Nephron (organoid): ENCODE measurements around the gene TMEM81.

Experiments used
- H3K27ac Mint-ChIP-seq, 3 experiments: 2 replicates each; pipeline ENCODE4 v1.8.0; 2020; ENCODE audit warnings: mixed read lengths in 3 of 3, mild to moderate bottlenecking in 2 of 3, moderate library complexity in 1 of 3
- H3K27me3 Mint-ChIP-seq: 2 replicates; pipeline ENCODE4 v1.8.0; 2021; ENCODE audit warnings: low read depth, mild to moderate bottlenecking, moderate library complexity, mixed read lengths
- H3K36me3 Mint-ChIP-seq: 2 replicates; pipeline ENCODE4 v1.8.0; 2020; ENCODE audit warnings: low read depth, mixed read lengths
- H3K4me1 Mint-ChIP-seq: 2 replicates; pipeline ENCODE4 v1.8.0; 2020; ENCODE audit warnings: mixed read lengths
- H3K4me3 Mint-ChIP-seq, 3 experiments: 2 replicates each; pipeline ENCODE4 v1.8.0; 2020; ENCODE audit warnings: mild to moderate bottlenecking in 3 of 3, mixed read lengths in 3 of 3, moderate library complexity in 2 of 3
- H3K9me3 Mint-ChIP-seq: 2 replicates; pipeline ENCODE4 v1.8.0; 2020; ENCODE audit warnings: mixed read lengths
- CTCF ChIP-seq, 3 experiments: fragments of 200-600 bp; sonication (generic); IDR thresholded peaks; one replicate each; pipeline ENCODE4 v1.5.0; 2021; ENCODE audit warnings: antibody characterized with exemption in 3 of 3; ENCODE audit not compliant: unreplicated experiment in 3 of 3

The TMEM81 gene

GRCh38 chr1:205109269-205109668, 25.0 kb upstream of the TMEM81 start:
- no peak for TF ChIP-seq CTCF (IDR thresholded peaks at IDR 0.05; ENCODE audit: unreplicated experiment in 3 of 3)
- no peaks in the 10 kb centered on the region for H3K27me3 Mint-ChIP-seq
- H3K4me1 Mint-ChIP-seq = peaks cover 5% of the 10 kb centered on the region
- H3K9me3 Mint-ChIP-seq = no peaks in the 10 kb centered on the region
- H3K36me3 Mint-ChIP-seq = peaks cover 39% of the 10 kb centered on the region
- H3K27ac Mint-ChIP-seq = no peak overlapping the region
- no peak overlapping the region for H3K4me3 Mint-ChIP-seq

- Mint-ChIP-seq H3K4me1 (peaks cover 5% of the 10 kb centered on the region), H3K4me3 (no peak overlapping the region), H3K9me3 (no peaks in the 10 kb centered on the region), H3K36me3 (peaks cover 47% of the 10 kb centered on the region), H3K27ac (no peak overlapping the region), H3K27me3 (no peaks in the 10 kb centered on the region)
- TF ChIP-seq CTCF (IDR thresholded peaks at IDR 0.05; ENCODE audit: unreplicated experiment in 3 of 3) = no peak
Observed at GRCh38 chr1:205108464-205108863, 24.2 kb upstream of the TMEM81 start.

- Mint-ChIP-seq H3K27me3 (no peaks in the 10 kb centered on the region), H3K4me1 (peaks cover 5% of the 10 kb centered on the region), H3K27ac (no peak overlapping the region), H3K9me3 (no peaks in the 10 kb centered on the region), H3K4me3 (no peak overlapping the region), H3K36me3 (peaks cover 49% of the 10 kb centered on the region)
- TF ChIP-seq CTCF (IDR thresholded peaks at IDR 0.05; ENCODE audit: unreplicated experiment in 3 of 3) = no peak
Observed at GRCh38 chr1:205107327-205107726, 23.1 kb upstream of the TMEM81 start.

- Mint-ChIP-seq H3K27ac (no peak overlapping the region), H3K9me3 (no peaks in the 10 kb centered on the region), H3K4me3 (no peak overlapping the region), H3K27me3 (no peaks in the 10 kb centered on the region), H3K36me3 (peaks cover 80% of the 10 kb centered on the region), H3K4me1 (no peaks in the 10 kb centered on the region)
- TF ChIP-seq CTCF (IDR thresholded peaks at IDR 0.05; ENCODE audit: unreplicated experiment in 3 of 3) = no peak
Observed at GRCh38 chr1:205102404-205102803, 18.1 kb upstream of the TMEM81 start.

- no peak for TF ChIP-seq CTCF (IDR thresholded peaks at IDR 0.05; ENCODE audit: unreplicated experiment in 3 of 3)
- Mint-ChIP-seq H3K9me3 (no peaks in the 10 kb centered on the region), H3K4me3 (no peak overlapping the region), H3K27ac (no peak overlapping the region), H3K36me3 (peaks cover 76% of the 10 kb centered on the region), H3K4me1 (no peaks in the 10 kb centered on the region), H3K27me3 (no peaks in the 10 kb centered on the region)
Observed at GRCh38 chr1:205098242-205098641, 14.0 kb upstream of the TMEM81 start.

- H3K27me3 Mint-ChIP-seq = no peaks in the 10 kb centered on the region
- H3K27ac Mint-ChIP-seq = no peak overlapping the region
- H3K9me3 Mint-ChIP-seq = no peaks in the 10 kb centered on the region
- no peak for TF ChIP-seq CTCF (IDR thresholded peaks at IDR 0.05; ENCODE audit: unreplicated experiment in 3 of 3)
- H3K4me1 Mint-ChIP-seq = no peaks in the 10 kb centered on the region
- H3K36me3 Mint-ChIP-seq = peaks cover 73% of the 10 kb centered on the region
- no peak overlapping the region for H3K4me3 Mint-ChIP-seq
Observed at GRCh38 chr1:205095422-205095821, 11.2 kb upstream of the TMEM81 start.
